HepG2 (cell line): Measurements from ENCODE around the gene RAB3B. TPM values are rescaled to one million over a fixed set of nuclear protein-coding genes. Genes with fewer than 3 reads are reported as not detected.

Experiments
- ELF1 ChIP-seq: sonication (generic); formaldehyde crosslinking; IDR thresholded peaks from 2 replicates; pipeline ENCODE4 v1.4.0; 2020; ENCODE audit warnings: missing genetic modification reagents
- FOSL1 ChIP-seq: sonication (generic); formaldehyde crosslinking; IDR thresholded peaks from 2 replicates; pipeline ENCODE4 v1.9.0; 2021; ENCODE audit warnings: missing genetic modification reagents, borderline replicate concordance
- IKZF4 ChIP-seq: sonication (generic); formaldehyde crosslinking; IDR thresholded peaks from 2 replicates; pipeline ENCODE4 v1.5.1; 2020; ENCODE audit warnings: borderline replicate concordance, mild to moderate bottlenecking, low read depth, missing genetic modification reagents; ENCODE audit errors: not compliant biosample characterization
- KLF12 ChIP-seq: sonication (generic); formaldehyde crosslinking; IDR thresholded peaks from 2 replicates; pipeline ENCODE4 v1.4.0; 2020; ENCODE audit warnings: missing genetic modification reagents, borderline replicate concordance
- KLF15 ChIP-seq: sonication (generic); formaldehyde crosslinking; IDR thresholded peaks from 2 replicates; pipeline ENCODE4 v1.8.1; 2023; ENCODE audit warnings: borderline replicate concordance, mild to moderate bottlenecking, inconsistent platforms, missing genetic modification reagents, mixed read lengths
- KMT2A ChIP-seq: sonication (generic); formaldehyde crosslinking; IDR thresholded peaks from 2 replicates; pipeline ENCODE4 v1.4.0; 2020; ENCODE audit warnings: missing genetic modification reagents
- PITX1 ChIP-seq: sonication (generic); formaldehyde crosslinking; IDR thresholded peaks from 2 replicates; pipeline ENCODE4 v1.5.1; 2020; ENCODE audit warnings: mild to moderate bottlenecking, missing genetic modification reagents
- RARG ChIP-seq: sonication (generic); formaldehyde crosslinking; IDR thresholded peaks from 2 replicates; pipeline ENCODE4 v1.4.0; 2020; ENCODE audit warnings: low read depth, mild to moderate bottlenecking, missing genetic modification reagents
- REL ChIP-seq: sonication (generic); formaldehyde crosslinking; conservative IDR thresholded peaks from 2 replicates; pipeline ENCODE4 v1.8.0; 2022; ENCODE audit warnings: mild to moderate bottlenecking, missing genetic modification reagents, moderate library complexity
- SETDB1 ChIP-seq: sonication (generic); formaldehyde crosslinking; IDR thresholded peaks from 2 replicates; pipeline ENCODE4 v1.5.1; 2020; ENCODE audit warnings: missing genetic modification reagents, mild to moderate bottlenecking, borderline replicate concordance
- SKIL ChIP-seq: sonication (generic); formaldehyde crosslinking; IDR thresholded peaks from 2 replicates; pipeline ENCODE4 v1.8.0; 2022; ENCODE audit warnings: missing genetic modification reagents, mild to moderate bottlenecking, moderate library complexity, borderline replicate concordance
- TRIM22 ChIP-seq: fragments of 450-650 bp; IDR thresholded peaks from 2 replicates; pipeline ENCODE4 v1.6.1; 2017
- ZBTB21 ChIP-seq: sonication (generic); formaldehyde crosslinking; IDR thresholded peaks from 2 replicates; pipeline ENCODE4 v1.4.0; 2020; ENCODE audit warnings: missing genetic modification reagents
- ZFP1 ChIP-seq: IDR thresholded peaks from 2 replicates; pipeline ENCODE4 v1.6.1; 2016
- ZGPAT ChIP-seq: IDR thresholded peaks from 2 replicates; pipeline ENCODE4 v1.6.1; 2016; ENCODE audit warnings: mild to moderate bottlenecking
- ZNF468 ChIP-seq: sonication (generic); formaldehyde crosslinking; IDR thresholded peaks from 2 replicates; pipeline ENCODE4 v1.8.0; 2022; ENCODE audit warnings: mild to moderate bottlenecking, moderate library complexity, missing genetic modification reagents
- ZNF639 ChIP-seq: conservative IDR thresholded peaks from 2 replicates; pipeline ENCODE4 v1.6.1; 2018; ENCODE audit warnings: missing genetic modification reagents
- ZNF816 ChIP-seq: sonication (generic); formaldehyde crosslinking; IDR thresholded peaks from 2 replicates; pipeline ENCODE4 v1.8.0; 2022; ENCODE audit warnings: missing genetic modification reagents, mild to moderate bottlenecking, borderline replicate concordance
- ZUFSP ChIP-seq: sonication (generic); formaldehyde crosslinking; IDR thresholded peaks from 2 replicates; pipeline ENCODE4 v1.9.0; 2021; ENCODE audit warnings: missing genetic modification reagents, mild to moderate bottlenecking, borderline replicate concordance
- polyA plus RNA-seq, 8 experiments: library from polyadenylated mRNA; depleted of rRNA in 3 of 8; stranded (reverse) in 7 of 8; unstranded in 1 of 8; fragments of >200 nt; fragmentation: Illumina TruSeq in 4 of 8; extraction: Trizol in 4 of 8; gene quantifications; 2 replicates each; pipeline versions ENCODE4 v1.2.1 to v1.2.3, GENCODE V29; 2011 to 2016; ENCODE audit warnings: low read depth in 4 of 8, missing spikeins in 1 of 8, mixed read lengths in 1 of 8; ENCODE audit not compliant: insufficient read depth in 1 of 8
- total RNA-seq, 5 experiments: library from RNA; depleted of rRNA; stranded (reverse); fragments of >200 nt; fragmentation: Illumina TruSeq; extraction: Trizol; gene quantifications; 2 replicates each; pipeline ENCODE4 v1.2.3, GENCODE V29; 2016; ENCODE audit warnings: low read depth in 1 of 5

The RAB3B gene
- total and polyA plus RNA-seq, 2 of the 13 experiments (the other 11 are each of a cell fraction or from before 2014, with no cell fraction given): 1.0 to 1.2 TPM

- TF ChIP-seq IKZF4 (no peak), ZUFSP (CRISPR knock-in tag) (no peak), ZNF816 (no peak), KLF15 (CRISPR knock-in tag) (no peak; the same call in 1 of the 2 replicates), FOSL1 (CRISPR knock-in tag) (no peak), TRIM22 (no peak), ZGPAT (CRISPR knock-in tag) (peak; percentile 90), PITX1 (CRISPR knock-in tag) (0 out of 2 replicates have a peak, but pooled peaks have one; percentile 30), KMT2A (CRISPR knock-in tag) (peak; percentile 99), ZBTB21 (CRISPR knock-in tag) (peak; percentile 47; the same call in 1 of the 2 replicates), REL (no peak), ELF1 (CRISPR knock-in tag) (peak; percentile 100), RARG (no peak), ZNF639 (no peak), SKIL (CRISPR knock-in tag) (no peak), SETDB1 (CRISPR knock-in tag) (no peak), ZFP1 (CRISPR knock-in tag) (no peak), ZNF468 (CRISPR knock-in tag) (no peak), KLF12 (CRISPR knock-in tag) (no peak)
Observed at GRCh38 chr1:52033190-52034049, 42.9 kb upstream of the RAB3B start, which contains the start of gene KTI12 (continued).
